Measurements from ENCODE around the gene SLC38A10. TPM values are rescaled to one million over a fixed set of nuclear protein-coding genes. Genes with fewer than 3 reads are reported as not detected.

SLC38A10 gene
- total and polyA plus RNA-seq, 4 donors: 26.7 to 76.8 (median 59.1) TPM

- H3K4me3 ChIP-seq (ENCODE audit: low read depth, low read length): no peak overlapping the region
- H3K36me3 ChIP-seq (ENCODE audit: control insufficient read depth, insufficient read depth, low read length): peaks cover 78% of the 10 kb centered on the region
- WGBS (ENCODE audit: insufficient coverage): 94% methylated on average over 23 of the region's 23 CpGs
- H3K4me1 ChIP-seq (ENCODE audit: control insufficient read depth, insufficient read depth, low read length): peaks cover 18% of the 10 kb centered on the region
- H3K27ac ChIP-seq (ENCODE audit: low read depth, low read length): no peak overlapping the region
- H3K27me3 ChIP-seq (ENCODE audit: control insufficient read depth, insufficient read depth, low read length): no peaks in the 10 kb centered on the region
- H3K9me3 ChIP-seq (ENCODE audit: control insufficient read depth, insufficient read depth, low read length): no peaks in the 10 kb centered on the region
- no peak for DNase-seq (ENCODE audit: low read depth in 4 of 6, low spot score in 6 of 6)
These were observed 36.0 kb downstream of the SLC38A10 start for GRCh38 chr17:81259058-81259605.

DNA sequence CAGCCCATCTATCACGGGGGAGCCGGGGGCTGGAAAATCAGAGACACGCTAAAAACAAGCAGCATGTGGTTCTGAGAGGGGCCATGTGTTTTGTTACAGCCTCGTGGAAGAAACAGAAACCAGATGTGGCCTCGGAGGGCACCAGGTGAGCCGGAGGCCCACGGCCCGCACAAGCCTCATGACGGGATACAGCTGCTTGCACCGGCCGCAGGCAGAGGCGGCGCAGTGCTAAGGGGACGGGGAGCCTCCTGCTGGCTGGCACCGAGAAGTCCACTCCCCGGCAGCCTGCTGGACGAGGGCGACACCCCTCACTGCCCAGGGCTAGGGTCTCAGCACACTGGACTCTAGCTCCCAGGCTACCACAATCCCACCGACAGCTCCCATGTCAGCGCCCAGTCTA lies 36.8 kb downstream of the SLC38A10 start:
- Histone ChIP-seq H3K9me3 (ENCODE audit: control insufficient read depth, insufficient read depth, low read length) (no peaks in the 10 kb centered on the region), H3K36me3 (ENCODE audit: control insufficient read depth, insufficient read depth, low read length) (peaks cover 70% of the 10 kb centered on the region), H3K27ac (ENCODE audit: low read depth, low read length) (no peak overlapping the region), H3K27me3 (ENCODE audit: control insufficient read depth, insufficient read depth, low read length) (no peaks in the 10 kb centered on the region), H3K4me1 (ENCODE audit: control insufficient read depth, insufficient read depth, low read length) (peaks cover 18% of the 10 kb centered on the region), H3K4me3 (ENCODE audit: low read depth, low read length) (no peak overlapping the region)
- no peak for DNase-seq (ENCODE audit: low read depth in 4 of 6, low spot score in 6 of 6)
- 67% methylated on average over 20 of the region's 20 CpGs for WGBS (ENCODE audit: insufficient coverage)

DNA sequence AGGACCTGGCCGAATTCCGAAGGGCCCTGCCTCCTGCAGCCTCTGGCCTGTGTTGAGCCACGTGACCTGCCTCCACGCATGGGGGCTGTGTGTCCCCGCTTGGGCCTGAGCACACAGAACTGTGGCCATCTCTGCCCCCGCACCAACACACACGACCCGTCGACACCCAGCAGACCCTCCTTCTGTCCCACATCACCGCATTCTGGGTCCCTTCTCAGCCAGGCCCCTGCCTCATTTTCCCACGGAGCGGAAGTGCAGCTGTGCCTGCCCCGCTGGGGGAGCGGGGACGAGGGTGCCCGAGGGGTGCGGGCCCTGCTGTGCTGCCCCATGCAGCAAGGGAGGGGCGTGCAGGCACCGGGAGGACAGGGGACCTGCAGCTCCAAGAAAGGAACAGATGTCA lies 37.6 kb downstream of the SLC38A10 start:
- Histone ChIP-seq H3K27ac (ENCODE audit: low read depth, low read length) (no peak overlapping the region), H3K36me3 (ENCODE audit: control insufficient read depth, insufficient read depth, low read length) (peaks cover 68% of the 10 kb centered on the region), H3K9me3 (ENCODE audit: control insufficient read depth, insufficient read depth, low read length) (no peaks in the 10 kb centered on the region), H3K27me3 (ENCODE audit: control insufficient read depth, insufficient read depth, low read length) (no peaks in the 10 kb centered on the region), H3K4me1 (ENCODE audit: control insufficient read depth, insufficient read depth, low read length) (peaks cover 26% of the 10 kb centered on the region), H3K4me3 (ENCODE audit: low read depth, low read length) (no peak overlapping the region)
- 90% methylated on average over 19 of the region's 19 CpGs for WGBS (ENCODE audit: insufficient coverage)
- DNase-seq (ENCODE audit: low read depth in 4 of 6, low spot score in 6 of 6): no peak

- no peak for DNase-seq (ENCODE audit: low read depth in 4 of 6, low spot score in 6 of 6)
- WGBS (ENCODE audit: insufficient coverage): 89% methylated on average over 12 of the region's 12 CpGs
- no peak overlapping the region for H3K27ac ChIP-seq (ENCODE audit: low read depth, low read length)
- H3K27me3 ChIP-seq (ENCODE audit: control insufficient read depth, insufficient read depth, low read length): no peaks in the 10 kb centered on the region
- H3K9me3 ChIP-seq (ENCODE audit: control insufficient read depth, insufficient read depth, low read length): no peaks in the 10 kb centered on the region
- no peak overlapping the region for H3K4me3 ChIP-seq (ENCODE audit: low read depth, low read length)
- H3K4me1 ChIP-seq (ENCODE audit: control insufficient read depth, insufficient read depth, low read length): peaks cover 35% of the 10 kb centered on the region
- peaks cover 68% of the 10 kb centered on the region for H3K36me3 ChIP-seq (ENCODE audit: control insufficient read depth, insufficient read depth, low read length)
These were observed 38.5 kb downstream of the SLC38A10 start for GRCh38 chr17:81256616-81257015.

DNA sequence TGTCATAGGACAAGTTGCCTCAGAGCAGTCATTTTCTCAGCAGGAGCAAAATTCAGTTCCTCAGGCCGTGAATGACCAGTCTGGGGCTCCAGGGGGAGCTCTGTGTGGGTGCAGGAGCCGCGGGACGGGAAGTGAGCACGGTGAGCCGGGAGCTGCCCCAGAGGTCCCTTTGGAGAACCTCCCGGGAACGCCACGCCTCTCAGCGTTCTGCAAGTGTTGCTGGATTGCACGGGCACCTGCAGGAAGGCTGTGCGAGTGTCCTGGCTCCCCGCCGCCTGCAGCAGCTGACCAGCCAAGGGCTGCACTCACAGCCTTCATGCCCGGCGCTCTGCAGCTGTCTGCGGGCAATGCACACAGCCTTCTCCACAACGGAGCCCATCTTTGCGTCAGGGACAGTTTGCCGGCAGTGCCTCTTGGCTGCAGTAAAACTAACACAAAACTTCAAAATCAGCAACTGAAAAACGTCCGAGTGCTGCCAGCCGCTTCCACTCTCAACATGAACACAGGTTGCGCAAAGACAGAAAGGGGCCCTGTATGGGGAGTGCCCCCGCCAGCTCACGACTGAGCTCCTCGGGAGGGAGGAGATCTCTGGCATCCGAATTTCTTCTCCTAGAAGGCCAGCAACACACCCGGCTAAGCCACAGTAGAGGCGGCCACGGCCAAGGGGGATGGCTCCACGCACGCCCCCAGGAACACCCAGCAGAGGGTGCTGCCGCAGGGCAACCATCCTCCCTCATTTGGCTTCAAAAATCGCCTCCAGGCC lies 40.0 kb downstream of the SLC38A10 start:
- Histone ChIP-seq H3K4me3 (ENCODE audit: low read depth, low read length) (no peak overlapping the region), H3K36me3 (ENCODE audit: control insufficient read depth, insufficient read depth, low read length) (peaks cover 68% of the 10 kb centered on the region), H3K27ac (ENCODE audit: low read depth, low read length) (peak overlapping the region; percentile 6), H3K9me3 (ENCODE audit: control insufficient read depth, insufficient read depth, low read length) (no peaks in the 10 kb centered on the region), H3K27me3 (ENCODE audit: control insufficient read depth, insufficient read depth, low read length) (no peaks in the 10 kb centered on the region), H3K4me1 (ENCODE audit: control insufficient read depth, insufficient read depth, low read length) (peaks cover 50% of the 10 kb centered on the region)
- peak in 2 of 6 donors; percentile 57 to 76 for DNase-seq (ENCODE audit: low read depth in 4 of 6, low spot score in 6 of 6)
- WGBS (ENCODE audit: insufficient coverage): 11% methylated on average over 33 of the region's 35 CpGs

DNA sequence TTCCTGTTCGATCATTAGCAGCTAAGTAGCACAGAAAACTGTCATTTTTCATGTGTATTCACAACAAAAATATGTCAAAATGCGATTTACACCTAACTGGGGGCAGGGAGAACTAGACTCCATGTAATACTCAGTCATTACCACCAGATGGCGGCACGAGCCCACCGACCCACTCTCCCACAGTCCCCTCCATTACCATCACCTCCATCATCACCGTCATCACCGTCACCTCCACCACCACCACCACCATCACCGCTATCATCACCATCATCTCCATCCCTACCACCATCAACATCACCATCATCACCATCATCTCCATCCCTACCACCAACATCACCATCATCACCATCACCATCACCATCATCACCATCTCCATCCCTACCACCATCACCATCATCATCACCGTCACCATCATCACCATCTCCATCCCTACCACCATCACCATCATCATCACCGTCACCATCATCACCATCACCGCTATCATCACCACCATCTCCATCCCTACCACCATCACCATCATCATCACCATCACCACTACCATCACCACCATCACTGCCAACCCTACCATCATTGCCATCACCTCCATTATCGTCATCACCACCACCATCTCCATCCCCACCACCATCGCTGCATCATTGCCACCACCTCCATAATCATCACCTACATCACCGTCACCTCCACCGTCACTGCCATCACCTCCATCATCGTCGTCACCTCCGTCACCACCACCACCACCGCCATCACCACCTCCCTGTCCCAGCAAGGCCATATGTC lies 41.6 kb downstream of the SLC38A10 start:
- peaks cover 50% of the 10 kb centered on the region for H3K4me1 ChIP-seq (ENCODE audit: control insufficient read depth, insufficient read depth, low read length)
- DNase-seq (ENCODE audit: low read depth in 4 of 6, low spot score in 6 of 6): peak in 3 of 6 donors; percentile 32 to 86 (median 72)
- H3K4me3 ChIP-seq (ENCODE audit: low read depth, low read length): no peak overlapping the region
- H3K27ac ChIP-seq (ENCODE audit: low read depth, low read length): peak overlapping the region; percentile 47
- 53% methylated on average over 14 of the region's 19 CpGs for WGBS (ENCODE audit: insufficient coverage)
- no peaks in the 10 kb centered on the region for H3K9me3 ChIP-seq (ENCODE audit: control insufficient read depth, insufficient read depth, low read length)
- no peaks in the 10 kb centered on the region for H3K27me3 ChIP-seq (ENCODE audit: control insufficient read depth, insufficient read depth, low read length)
- H3K36me3 ChIP-seq (ENCODE audit: control insufficient read depth, insufficient read depth, low read length): peaks cover 65% of the 10 kb centered on the region

- H3K27me3 ChIP-seq (ENCODE audit: control insufficient read depth, insufficient read depth, low read length): no peaks in the 10 kb centered on the region
- DNase-seq (ENCODE audit: low read depth in 4 of 6, low spot score in 6 of 6): no peak
- peaks cover 50% of the 10 kb centered on the region for H3K4me1 ChIP-seq (ENCODE audit: control insufficient read depth, insufficient read depth, low read length)
- WGBS (ENCODE audit: insufficient coverage): 57% methylated on average over 15 of the region's 15 CpGs
- no peak overlapping the region for H3K4me3 ChIP-seq (ENCODE audit: low read depth, low read length)
- H3K9me3 ChIP-seq (ENCODE audit: control insufficient read depth, insufficient read depth, low read length): no peaks in the 10 kb centered on the region
- peaks cover 64% of the 10 kb centered on the region for H3K36me3 ChIP-seq (ENCODE audit: control insufficient read depth, insufficient read depth, low read length)
- peak overlapping the region; percentile 47 for H3K27ac ChIP-seq (ENCODE audit: low read depth, low read length)
These were observed 42.1 kb downstream of the SLC38A10 start for GRCh38 chr17:81252987-81253329.

DNA sequence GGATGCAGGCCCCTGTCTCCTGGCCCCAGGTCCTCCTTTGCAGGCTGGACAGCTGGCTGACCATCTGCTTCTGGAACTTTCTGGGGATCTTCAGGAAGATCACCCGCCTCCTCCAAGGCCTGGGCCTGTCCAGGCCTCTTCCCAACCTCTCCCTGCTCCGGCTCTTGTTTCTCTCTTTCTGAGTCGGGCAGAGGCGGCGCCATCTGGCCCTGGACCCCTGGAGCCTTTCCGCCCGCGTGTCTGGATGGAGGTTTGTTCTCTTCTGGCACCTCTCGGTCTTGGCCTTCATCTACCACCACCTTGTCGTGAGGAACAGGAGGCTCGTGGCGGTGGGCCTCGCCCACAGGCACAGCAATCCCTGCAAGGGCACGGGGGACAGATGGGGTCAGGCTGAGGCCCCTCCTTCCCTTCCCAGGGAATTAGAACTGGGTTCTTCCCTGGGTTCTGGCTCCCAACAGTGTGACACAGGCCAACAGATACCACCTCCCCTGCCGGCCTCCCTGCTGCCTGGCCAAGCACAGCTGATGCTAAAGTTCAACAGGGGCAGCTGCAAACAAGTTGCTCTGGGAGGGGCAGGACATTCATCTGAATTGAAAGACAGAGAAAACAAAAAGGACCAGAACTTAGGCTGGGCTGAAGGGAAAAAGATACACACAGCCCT lies 42.7 kb downstream of the SLC38A10 start:
- peaks cover 50% of the 10 kb centered on the region for H3K4me1 ChIP-seq (ENCODE audit: control insufficient read depth, insufficient read depth, low read length)
- DNase-seq (ENCODE audit: low read depth in 4 of 6, low spot score in 6 of 6): peak in 2 of 6 donors; percentile 8 to 38
- peaks cover 59% of the 10 kb centered on the region for H3K36me3 ChIP-seq (ENCODE audit: control insufficient read depth, insufficient read depth, low read length)
- no peaks in the 10 kb centered on the region for H3K27me3 ChIP-seq (ENCODE audit: control insufficient read depth, insufficient read depth, low read length)
- 34% methylated on average over 12 of the region's 15 CpGs for WGBS (ENCODE audit: insufficient coverage)
- H3K27ac ChIP-seq (ENCODE audit: low read depth, low read length): peak overlapping the region; percentile 54
- H3K4me3 ChIP-seq (ENCODE audit: low read depth, low read length): no peak overlapping the region
- H3K9me3 ChIP-seq (ENCODE audit: control insufficient read depth, insufficient read depth, low read length): no peaks in the 10 kb centered on the region

DNA sequence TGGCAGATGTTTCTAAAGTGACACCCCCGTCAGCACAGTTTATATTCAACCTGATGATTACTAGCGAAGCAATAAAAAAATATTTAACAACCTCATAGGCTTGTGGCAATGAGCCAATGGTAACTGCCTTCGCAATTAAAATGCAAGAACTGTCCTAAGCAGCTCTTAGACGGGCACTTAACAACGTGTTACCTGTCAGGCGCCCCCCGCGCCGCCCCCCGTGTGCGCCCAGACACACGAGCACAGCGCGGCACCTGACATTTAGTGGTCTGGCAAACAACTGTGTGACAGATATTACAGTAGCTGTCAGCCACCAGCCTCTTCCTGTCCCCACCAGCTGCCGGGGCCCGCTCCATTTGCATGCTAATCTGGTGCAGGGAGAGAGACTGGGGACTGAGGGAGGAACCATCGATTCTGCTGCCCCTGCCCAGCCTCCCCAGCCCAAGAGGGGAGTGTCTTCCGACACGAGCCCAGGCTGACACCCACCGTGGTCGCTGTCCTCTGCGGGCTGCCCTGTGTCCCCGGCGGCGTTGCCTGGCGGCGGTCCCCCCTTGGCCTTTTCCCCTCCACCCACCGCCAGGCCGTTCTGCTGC lies 43.3 kb downstream of the SLC38A10 start:
- DNase-seq (ENCODE audit: low read depth in 4 of 6, low spot score in 6 of 6): peak in 2 of 6 donors; percentile 47 to 88
- Histone ChIP-seq H3K4me3 (ENCODE audit: low read depth, low read length) (no peak overlapping the region), H3K9me3 (ENCODE audit: control insufficient read depth, insufficient read depth, low read length) (no peaks in the 10 kb centered on the region), H3K36me3 (ENCODE audit: control insufficient read depth, insufficient read depth, low read length) (peaks cover 60% of the 10 kb centered on the region), H3K4me1 (ENCODE audit: control insufficient read depth, insufficient read depth, low read length) (peaks cover 50% of the 10 kb centered on the region), H3K27me3 (ENCODE audit: control insufficient read depth, insufficient read depth, low read length) (no peaks in the 10 kb centered on the region), H3K27ac (ENCODE audit: low read depth, low read length) (peak overlapping the region; percentile 54)
- 42% methylated on average over 28 of the region's 29 CpGs for WGBS (ENCODE audit: insufficient coverage)
